GM19324 (cell line): ENCODE measurements around the gene APBB2.
"Not testable (repeated sequence)": the region's sequence is repeated elsewhere in the genome, so short reads cannot be mapped to it uniquely, and the experiment has no call there.

Experiments
- ATAC-seq: cut with Tn5 transposase; IDR thresholded peaks from one replicate; pipeline ENCODE4 v1.9.1; 2021; ENCODE audit warnings: mild to moderate bottlenecking, moderate library complexity; ENCODE audit not compliant: unreplicated experiment, low FRiP score

The APBB2 gene

DNA sequence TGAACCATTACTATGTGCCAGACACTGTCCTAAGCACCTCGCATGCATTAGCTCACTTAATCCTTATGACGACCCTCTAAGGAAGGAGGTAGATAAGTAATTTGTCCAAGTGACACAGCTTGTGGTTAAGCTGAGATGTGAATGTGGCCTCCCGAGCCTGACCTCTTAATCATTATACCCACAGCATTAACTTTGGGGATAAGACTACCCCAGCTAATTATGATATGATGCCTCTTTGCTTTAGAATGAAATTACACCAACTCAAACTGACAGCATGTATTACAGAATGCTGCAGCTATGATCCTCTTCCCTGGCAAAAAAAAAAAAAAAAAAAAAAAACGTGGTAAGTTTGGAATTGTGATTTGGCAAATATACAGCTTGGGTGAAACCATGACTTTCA, 53.5 kb downstream of the APBB2 start:
- no peak for ATAC-seq

GRCh38 chr4:41160012-41160789, 54.1 kb downstream of the APBB2 start:
- ATAC-seq, result no peak

GRCh38 chr4:41158756-41159155, 55.6 kb downstream of the APBB2 start:
- ATAC-seq, result no peak

DNA sequence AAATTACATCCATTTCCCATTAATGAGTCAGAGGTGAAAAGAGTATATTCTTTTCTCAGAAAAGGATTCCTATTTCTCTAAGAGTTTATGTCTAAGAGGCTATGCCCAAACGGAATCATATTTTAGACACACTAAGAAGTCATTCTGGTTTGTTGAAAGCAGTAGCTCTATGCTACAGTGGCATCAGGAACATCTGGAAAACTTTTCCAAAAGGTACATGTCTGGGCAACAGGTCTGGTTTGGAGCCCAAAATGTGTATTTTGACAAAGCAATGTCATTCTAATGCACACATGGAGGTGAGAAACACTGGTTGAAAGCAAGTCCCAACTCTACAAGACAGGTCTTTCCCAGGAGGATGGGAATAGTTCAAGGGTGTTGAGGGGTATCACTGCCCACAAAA, 56.1 kb downstream of the APBB2 start:
- no peak for ATAC-seq

DNA sequence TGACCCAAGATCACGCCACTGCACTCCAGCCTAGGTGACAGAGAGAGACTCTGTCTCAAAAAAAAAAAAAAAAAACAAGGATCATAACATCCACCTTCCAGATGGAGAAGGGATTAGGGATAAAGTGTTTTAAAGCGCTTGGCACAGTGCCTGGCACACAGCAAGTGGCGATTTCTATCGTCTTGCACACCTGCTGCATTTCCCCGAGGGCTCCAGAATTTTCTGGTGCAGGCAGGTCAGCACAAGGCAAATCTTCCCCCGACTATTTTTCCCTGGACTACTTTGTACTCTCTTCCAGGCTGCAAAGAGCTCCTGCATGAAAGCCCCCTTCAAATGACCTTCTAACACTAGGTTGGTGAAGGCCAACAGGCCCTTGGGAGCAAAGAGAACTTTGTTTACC, 57.3 kb downstream of the APBB2 start:
- no peak for ATAC-seq

- no peak for ATAC-seq
Measured at GRCh38 chr4:41156574-41156973, 57.8 kb downstream of the APBB2 start.

- ATAC-seq, result no peak
Measured at GRCh38 chr4:41155194-41155830, 59.0 kb downstream of the APBB2 start.

- no peak for ATAC-seq
Measured at GRCh38 chr4:41154814-41155177, 59.5 kb downstream of the APBB2 start.

- no peak for ATAC-seq
Measured at GRCh38 chr4:41154010-41154813, 60.1 kb downstream of the APBB2 start.

GRCh38 chr4:41150401-41150800, 63.9 kb downstream of the APBB2 start:
- no peak for ATAC-seq

DNA sequence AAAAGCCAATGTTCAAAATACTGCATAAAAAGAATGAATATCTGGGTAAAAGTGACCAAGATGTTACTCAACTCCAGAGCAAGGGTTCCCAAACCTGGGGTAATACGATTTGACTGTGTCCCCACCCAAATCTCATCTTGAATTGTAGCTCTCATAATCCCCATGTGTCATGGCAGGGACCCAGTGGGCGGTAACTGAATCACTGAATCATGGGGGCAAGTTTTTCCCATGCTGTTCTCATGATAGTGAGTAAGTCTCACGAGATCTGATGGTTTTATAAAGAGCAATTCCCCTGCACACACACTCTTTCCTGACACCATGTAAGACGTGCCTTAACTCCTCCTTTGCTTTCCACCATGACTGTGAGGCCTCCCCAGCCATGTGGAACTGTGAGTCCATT, 64.8 kb downstream of the APBB2 start:
- not testable (repeated sequence) for ATAC-seq

- no peak for ATAC-seq
Measured at GRCh38 chr4:41148931-41149330, 65.4 kb downstream of the APBB2 start.

- no peak for ATAC-seq
Measured at GRCh38 chr4:41148292-41148691, 66.0 kb downstream of the APBB2 start.

GRCh38 chr4:41147570-41147969, 66.8 kb downstream of the APBB2 start:
- not testable (repeated sequence) for ATAC-seq

DNA sequence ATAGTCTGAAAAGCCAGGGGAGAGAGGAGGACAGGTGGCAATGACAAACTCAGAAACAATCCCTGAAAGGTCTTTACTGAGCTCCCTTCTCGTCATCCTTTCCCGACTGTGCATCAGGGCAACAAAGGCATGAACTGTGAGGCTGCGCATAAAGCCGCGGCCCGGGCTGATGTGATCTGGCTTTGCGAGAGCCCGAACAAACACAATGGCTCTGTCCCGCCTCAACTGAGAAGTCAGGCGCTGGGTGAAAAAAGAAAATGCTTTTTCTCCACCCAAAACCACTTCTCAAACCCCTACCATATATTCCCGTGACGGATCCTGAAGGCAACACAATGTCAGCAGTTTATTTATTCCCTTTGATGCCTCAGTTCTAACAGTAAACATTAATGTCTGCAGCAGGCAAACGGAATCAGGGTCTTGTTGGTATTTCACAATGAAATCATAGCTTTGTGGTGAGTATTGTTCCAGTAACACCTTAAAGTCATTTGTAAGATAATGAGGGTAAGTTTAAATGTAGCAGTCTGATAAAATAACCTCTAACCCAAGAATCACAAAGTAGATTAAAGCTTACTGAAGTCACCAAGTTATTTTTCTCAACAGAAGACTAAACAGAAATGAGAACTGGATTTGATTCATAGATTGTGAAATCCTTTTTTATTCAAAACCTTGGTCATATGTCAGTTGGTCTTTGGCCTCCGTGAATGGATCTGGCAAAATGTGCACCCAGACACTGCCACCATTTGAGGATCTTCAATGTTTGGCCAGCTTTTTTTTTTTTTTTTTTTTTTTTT, 67.4 kb downstream of the APBB2 start:
- no peak for ATAC-seq

GRCh38 chr4:41146196-41146595, 68.1 kb downstream of the APBB2 start:
- ATAC-seq, result no peak

GRCh38 chr4:41145571-41146078, 68.7 kb downstream of the APBB2 start:
- no peak for ATAC-seq

- no peak for ATAC-seq
Measured at GRCh38 chr4:41144812-41145211, 69.5 kb downstream of the APBB2 start.

DNA sequence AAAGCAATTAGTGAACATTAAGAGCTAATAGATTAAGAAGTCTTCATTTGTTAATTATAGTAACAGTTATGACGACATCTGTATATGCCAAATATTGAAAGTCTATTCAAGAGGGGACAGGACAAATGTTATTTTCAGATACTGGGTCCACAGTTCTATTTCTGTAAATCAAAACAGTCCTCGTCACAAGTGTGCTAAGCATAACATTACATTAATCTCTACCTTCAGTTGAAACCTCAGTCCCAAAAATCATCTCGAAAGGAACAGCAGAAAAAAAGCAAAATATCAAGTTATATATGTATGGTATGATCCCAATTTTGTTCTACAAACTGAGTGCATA, 70.3 kb downstream of the APBB2 start:
- ATAC-seq, result no peak

GRCh38 chr4:41143311-41144039, 70.9 kb downstream of the APBB2 start:
- ATAC-seq, result no peak
